Non-pigmented ciliary epithelial cell (primary cell): ENCODE data around the gene TMEM135.
"Not testable (repeated sequence)": the region's sequence is repeated elsewhere in the genome, so short reads cannot be mapped to it uniquely, and the experiment has no call there.

Experiments
- DNase-seq: peaks from one replicate; pipeline ENCODE4 v3.0.0-alpha.2; 2010; ENCODE audit warnings: low read depth

TMEM135 gene

GRCh38 chr11:87020764-87021365 is 16.9 kb upstream of the TMEM135 start:
- DNase-seq: no peak

- no peak for DNase-seq
Observed at GRCh38 chr11:87022254-87022653, 15.5 kb upstream of the TMEM135 start.

- no peak for DNase-seq
Observed at GRCh38 chr11:87022738-87023137, 15.0 kb upstream of the TMEM135 start.

GRCh38 chr11:87026415-87026814 is 11.3 kb upstream of the TMEM135 start:
- DNase-seq: not testable (repeated sequence)

GRCh38 chr11:87030458-87031054 is 7.2 kb upstream of the TMEM135 start:
- DNase-seq: no peak

GRCh38 chr11:87031433-87032170 is 6.1 kb upstream of the TMEM135 start:
- DNase-seq: no peak

- DNase-seq: no peak
Observed at GRCh38 chr11:87033561-87033960, 4.2 kb upstream of the TMEM135 start.

- no peak for DNase-seq
Observed at GRCh38 chr11:87035976-87036583, 1.7 kb upstream of the TMEM135 start.

GRCh38 chr11:87036756-87037449 is 831 bp upstream of the TMEM135 start:
- no peak for DNase-seq

- no peak for DNase-seq
Observed at GRCh38 chr11:87038235-87038977, 672 bp downstream of the TMEM135 start.

- DNase-seq: no peak
Observed at GRCh38 chr11:87039371-87039770, 1.6 kb downstream of the TMEM135 start.

- DNase-seq: no peak
Observed at GRCh38 chr11:87043894-87044293, 6.2 kb downstream of the TMEM135 start.

- no peak for DNase-seq
Observed at GRCh38 chr11:87046824-87047223, 9.1 kb downstream of the TMEM135 start.

GRCh38 chr11:87056091-87056490 is 18.4 kb downstream of the TMEM135 start:
- no peak for DNase-seq

- DNase-seq: no peak
Observed at GRCh38 chr11:87057749-87058148, 20.0 kb downstream of the TMEM135 start.

GRCh38 chr11:87059596-87060390 is 22.1 kb downstream of the TMEM135 start:
- no peak for DNase-seq

GRCh38 chr11:87061766-87062165 is 24.0 kb downstream of the TMEM135 start:
- no peak for DNase-seq

- DNase-seq: no peak
Observed at GRCh38 chr11:87063982-87064381, 26.2 kb downstream of the TMEM135 start.

- no peak for DNase-seq
Observed at GRCh38 chr11:87072787-87073186, 35.1 kb downstream of the TMEM135 start.

GRCh38 chr11:87076260-87076783 is 38.6 kb downstream of the TMEM135 start:
- no peak for DNase-seq
